HEK293T (cell line): Measurements from ENCODE around the gene TIMP2.

Experiments used
- BHLHE40 ChIP-seq: fragments of 450-650 bp; IDR thresholded peaks from 2 replicates; pipeline ENCODE4 v1.6.1; 2016; ENCODE audit warnings: mild to moderate bottlenecking, moderate library complexity, borderline replicate concordance
- FOXK2 ChIP-seq: fragments of 450-650 bp; IDR thresholded peaks from 2 replicates; pipeline ENCODE4 v1.6.1; 2016; ENCODE audit warnings: mild to moderate bottlenecking
- FOXM1 ChIP-seq: fragments of 450-650 bp; IDR thresholded peaks from 2 replicates; pipeline ENCODE4 v1.6.1; 2017; ENCODE audit warnings: mild to moderate bottlenecking, borderline replicate concordance
- HDGF ChIP-seq: fragments of 450-650 bp; IDR thresholded peaks from 2 replicates; pipeline ENCODE4 v1.6.1; 2017; ENCODE audit warnings: antibody characterized with exemption, borderline replicate concordance
- L3MBTL2 ChIP-seq: fragments of 450-650 bp; conservative IDR thresholded peaks from 2 replicates; pipeline ENCODE4 v1.6.1; 2016; ENCODE audit warnings: mild to moderate bottlenecking
- NFRKB ChIP-seq: fragments of 450-650 bp; IDR thresholded peaks from 2 replicates; pipeline ENCODE4 v1.6.1; 2016; ENCODE audit warnings: mild to moderate bottlenecking, moderate library complexity
- SP1 ChIP-seq: fragments of 450-650 bp; IDR thresholded peaks from 2 replicates; pipeline ENCODE4 v1.6.1; 2017
- SUZ12 ChIP-seq: fragments of 450-650 bp; IDR thresholded peaks from 2 replicates; pipeline ENCODE4 v1.6.1; 2016; ENCODE audit warnings: mild to moderate bottlenecking
- ZNF384 ChIP-seq: fragments of 450-650 bp; IDR thresholded peaks from 2 replicates; pipeline ENCODE4 v1.6.1; 2016

GRCh38 chr17:78946131-78946530 is 20.9 kb upstream of the TIMP2 start:
- no peak for TF ChIP-seq NFRKB
- TF ChIP-seq FOXM1, result no peak
- TF ChIP-seq BHLHE40, result no peak
- no peak for TF ChIP-seq SUZ12
- TF ChIP-seq FOXK2, result no peak
- TF ChIP-seq SP1, result no peak
- no peak for TF ChIP-seq HDGF
- no peak for TF ChIP-seq ZNF384
- no peak for TF ChIP-seq L3MBTL2
